ENCODE measurements around the gene KRT86. TPM values are rescaled to one million over a fixed set of nuclear protein-coding genes. Genes with fewer than 3 reads are reported as not detected.

Gene KRT86
- total and polyA plus RNA-seq, 2 of the 13 experiments (the other 11 are each of a cell fraction or from before 2014, with no cell fraction given), result not detected

GRCh38 chr12:52318241-52318990 is 44.0 kb downstream of the KRT86 start:
- Histone ChIP-seq H2AFZ (ENCODE audit: low read length) (no peak overlapping the region), H3K4me3 (replicated peaks in 1 of 3; ENCODE audit: insufficient read depth in 1 of 3, low read depth in 2 of 3, low read length in 3 of 3) (no peak overlapping the region), H3K4me1 (ENCODE audit: insufficient read depth, low read length) (no peaks in the 10 kb centered on the region), H3K27me3 (ENCODE audit: control insufficient read depth in 1 of 2, insufficient read depth in 2 of 2, low read length in 2 of 2) (peaks cover 15 to 66% of the 10 kb centered on the region in 2 experiments; a peak in 4 of 5 replicates), H3K79me2 (ENCODE audit: insufficient read depth, low read length) (no peaks in the 10 kb centered on the region), H3K9me3 (ENCODE audit: low read length) (no peaks in the 10 kb centered on the region), H3K27ac (ENCODE audit: extremely low read length, insufficient read depth, low read length) (no peak overlapping the region), H3K4me2 (ENCODE audit: low read depth, low read length) (no peak overlapping the region), H3K36me3 (replicated peaks in 1 of 2; ENCODE audit: control insufficient read depth in 1 of 2, insufficient read depth in 2 of 2, low read length in 2 of 2) (no peaks in the 10 kb centered on the region), H3K9ac (ENCODE audit: insufficient read depth, low read depth, low read length) (no peak overlapping the region), H4K20me1 (ENCODE audit: insufficient read depth, low read length) (no peaks in the 10 kb centered on the region)
- in situ Hi-C loops (cut with HindIII; ENCODE audit: extremely low pct_ligation_motif_present, low pct_unique_long_range_greater_than_20kb), result no loop called here
- ATAC-seq (no peak), DNase-seq (ENCODE audit: low spot score) (no peak), FAIRE-seq (no peak)
- WGBS (ENCODE audit: low lambda C conversion rate), result 4% methylated on average over 10 of the region's 11 CpGs
- TF ChIP-seq SNAPC2 (CRISPR knock-in tag; IDR thresholded peaks at IDR 0.05), result no peak
- intact Hi-C loops (cut with micrococcal nuclease; ENCODE audit: unreplicated experiment), result no loop called here
- BruUV-seq (replicated peaks), result no TSS peak
- POLR2A ChIA-PET, result no interaction called here
- CTCF ChIA-PET (ENCODE audit: low intra/inter-chr PET ratio, low total read pairs), result no interaction called here

- no peak overlapping the region for H3K27ac ChIP-seq (ENCODE audit: extremely low read length, insufficient read depth, low read length)
- POLR2A ChIA-PET, result no interaction called here
- BruUV-seq (replicated peaks), result no TSS peak
- TF ChIP-seq ZNF451 (CRISPR knock-in tag; IDR thresholded peaks at IDR 0.05), result no peak
- TF ChIP-seq CREB1 (IDR thresholded peaks at IDR 0.05), result no peak
- TF ChIP-seq CREB1 (CRISPR knock-in tag; IDR thresholded peaks at IDR 0.05), result no peak
- TF ChIP-seq CAMTA2 (CRISPR knock-in tag; IDR thresholded peaks at IDR 0.05; ENCODE audit: borderline replicate concordance), result no peak
- no peak for TF ChIP-seq ZMYM4 (CRISPR knock-in tag; IDR thresholded peaks at IDR 0.05)
- no peak for TF ChIP-seq RFXAP (CRISPR knock-in tag; IDR thresholded peaks at IDR 0.05; ENCODE audit: borderline replicate concordance)
- no peak for TF ChIP-seq RBM39 (IDR thresholded peaks at IDR 0.05; ENCODE audit: low read depth, low read length, poor library complexity, severe bottlenecking)
- no peak for TF ChIP-seq ZNF616 (CRISPR knock-in tag; IDR thresholded peaks at IDR 0.05; ENCODE audit: low read depth)
- TF ChIP-seq, protein P1, sequence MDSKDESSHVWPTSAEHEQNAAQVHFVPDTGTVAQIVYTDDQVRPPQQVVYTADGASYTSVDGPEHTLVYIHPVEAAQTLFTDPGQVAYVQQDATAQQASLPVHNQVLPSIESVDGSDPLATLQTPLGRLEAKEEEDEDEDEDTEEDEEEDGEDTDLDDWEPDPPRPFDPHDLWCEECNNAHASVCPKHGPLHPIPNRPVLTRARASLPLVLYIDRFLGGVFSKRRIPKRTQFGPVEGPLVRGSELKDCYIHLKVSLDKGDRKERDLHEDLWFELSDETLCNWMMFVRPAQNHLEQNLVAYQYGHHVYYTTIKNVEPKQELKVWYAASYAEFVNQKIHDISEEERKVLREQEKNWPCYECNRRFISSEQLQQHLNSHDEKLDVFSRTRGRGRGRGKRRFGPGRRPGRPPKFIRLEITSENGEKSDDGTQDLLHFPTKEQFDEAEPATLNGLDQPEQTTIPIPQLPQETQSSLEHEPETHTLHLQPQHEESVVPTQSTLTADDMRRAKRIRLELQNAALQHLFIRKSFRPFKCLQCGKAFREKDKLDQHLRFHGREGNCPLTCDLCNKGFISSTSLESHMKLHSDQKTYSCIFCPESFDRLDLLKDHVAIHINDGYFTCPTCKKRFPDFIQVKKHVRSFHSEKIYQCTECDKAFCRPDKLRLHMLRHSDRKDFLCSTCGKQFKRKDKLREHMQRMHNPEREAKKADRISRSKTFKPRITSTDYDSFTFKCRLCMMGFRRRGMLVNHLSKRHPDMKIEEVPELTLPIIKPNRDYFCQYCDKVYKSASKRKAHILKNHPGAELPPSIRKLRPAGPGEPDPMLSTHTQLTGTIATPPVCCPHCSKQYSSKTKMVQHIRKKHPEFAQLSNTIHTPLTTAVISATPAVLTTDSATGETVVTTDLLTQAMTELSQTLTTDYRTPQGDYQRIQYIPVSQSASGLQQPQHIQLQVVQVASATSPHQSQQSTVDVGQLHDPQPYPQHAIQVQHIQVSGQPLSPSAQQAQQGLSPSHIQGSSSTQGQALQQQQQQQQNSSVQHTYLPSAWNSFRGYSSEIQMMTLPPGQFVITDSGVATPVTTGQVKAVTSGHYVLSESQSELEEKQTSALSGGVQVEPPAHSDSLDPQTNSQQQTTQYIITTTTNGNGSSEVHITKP (CRISPR knock-in tag; IDR thresholded peaks at IDR 0.05; ENCODE audit: low read depth), result no peak
- TF ChIP-seq FOSL2 (CRISPR knock-in tag; IDR thresholded peaks at IDR 0.05), result no peak
- no peak for TF ChIP-seq ZNF749 (CRISPR knock-in tag; IDR thresholded peaks at IDR 0.05; ENCODE audit: borderline replicate concordance)
- no peak for TF ChIP-seq ZNF382 (CRISPR knock-in tag; IDR thresholded peaks at IDR 0.05; ENCODE audit: borderline replicate concordance)
Observed at GRCh38 chr12:52319097-52319496, 44.7 kb downstream of the KRT86 start.

More at GRCh38 chr12:52319097-52319496, 44.7 kb downstream of the KRT86 start:
- no peaks in the 10 kb centered on the region for H3K9me3 ChIP-seq (ENCODE audit: low read length)
- peaks cover 15 to 63% of the 10 kb centered on the region in 2 experiments; a peak in 4 of 5 replicates for H3K27me3 ChIP-seq (ENCODE audit: control insufficient read depth in 1 of 2, insufficient read depth in 2 of 2, low read length in 2 of 2)
- DNase-seq (ENCODE audit: low spot score) (no peak), ATAC-seq (no peak), FAIRE-seq (no peak)
- in situ Hi-C loops (cut with HindIII; ENCODE audit: extremely low pct_ligation_motif_present, low pct_unique_long_range_greater_than_20kb) (no loop called here), intact Hi-C loops (cut with micrococcal nuclease; ENCODE audit: unreplicated experiment) (no loop called here)
- H3K9ac ChIP-seq (ENCODE audit: insufficient read depth, low read depth, low read length), result no peak overlapping the region
- H3K36me3 ChIP-seq (replicated peaks in 1 of 2; ENCODE audit: control insufficient read depth in 1 of 2, insufficient read depth in 2 of 2, low read length in 2 of 2), result no peaks in the 10 kb centered on the region
- H2AFZ ChIP-seq (ENCODE audit: low read length), result no peak overlapping the region
- H3K4me2 ChIP-seq (ENCODE audit: low read depth, low read length), result no peak overlapping the region
- no peaks in the 10 kb centered on the region for H4K20me1 ChIP-seq (ENCODE audit: insufficient read depth, low read length)
- H3K4me3 ChIP-seq (replicated peaks in 1 of 3; ENCODE audit: insufficient read depth in 1 of 3, low read depth in 2 of 3, low read length in 3 of 3), result no peak overlapping the region
- H3K79me2 ChIP-seq (ENCODE audit: insufficient read depth, low read length), result no peaks in the 10 kb centered on the region
- H3K4me1 ChIP-seq (ENCODE audit: insufficient read depth, low read length), result no peaks in the 10 kb centered on the region
- CTCF ChIA-PET (ENCODE audit: low intra/inter-chr PET ratio, low total read pairs), result no interaction called here
- 0% methylated on average over 9 of the region's 11 CpGs for WGBS (ENCODE audit: low lambda C conversion rate)

All from HepG2 (cell line).